ENCODE data around the gene CPED1. TPM values are rescaled to one million over a fixed set of nuclear protein-coding genes. Genes with fewer than 3 reads are reported as not detected.
"Not testable (repeated sequence)": the region's sequence is repeated elsewhere in the genome, so short reads cannot be mapped to it uniquely, and the experiment has no call there.

CPED1 gene
- total RNA-seq, 1 donor from 2014 or later = 44.4 TPM

DNA sequence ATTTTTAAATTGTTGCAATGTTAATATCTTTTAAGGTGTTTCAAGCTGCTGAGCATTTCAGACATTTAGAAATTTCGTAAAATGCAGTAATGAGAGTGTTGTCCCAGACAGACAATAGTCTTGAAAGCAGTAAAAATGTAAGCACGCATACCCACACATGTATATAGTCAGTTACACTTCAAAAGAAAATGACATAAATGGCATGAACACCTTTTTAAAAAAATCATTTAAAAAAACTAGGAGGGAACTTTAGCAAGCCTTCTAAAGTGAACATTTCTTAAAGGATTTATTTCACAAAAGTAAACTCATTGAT lies 51.0 kb downstream of the CPED1 start:
- DNase-seq (ENCODE audit: low spot score) = no peak

GRCh38 chr7:121039994-121040393 lies 51.5 kb downstream of the CPED1 start:
- no peak for DNase-seq (ENCODE audit: low spot score)

DNA sequence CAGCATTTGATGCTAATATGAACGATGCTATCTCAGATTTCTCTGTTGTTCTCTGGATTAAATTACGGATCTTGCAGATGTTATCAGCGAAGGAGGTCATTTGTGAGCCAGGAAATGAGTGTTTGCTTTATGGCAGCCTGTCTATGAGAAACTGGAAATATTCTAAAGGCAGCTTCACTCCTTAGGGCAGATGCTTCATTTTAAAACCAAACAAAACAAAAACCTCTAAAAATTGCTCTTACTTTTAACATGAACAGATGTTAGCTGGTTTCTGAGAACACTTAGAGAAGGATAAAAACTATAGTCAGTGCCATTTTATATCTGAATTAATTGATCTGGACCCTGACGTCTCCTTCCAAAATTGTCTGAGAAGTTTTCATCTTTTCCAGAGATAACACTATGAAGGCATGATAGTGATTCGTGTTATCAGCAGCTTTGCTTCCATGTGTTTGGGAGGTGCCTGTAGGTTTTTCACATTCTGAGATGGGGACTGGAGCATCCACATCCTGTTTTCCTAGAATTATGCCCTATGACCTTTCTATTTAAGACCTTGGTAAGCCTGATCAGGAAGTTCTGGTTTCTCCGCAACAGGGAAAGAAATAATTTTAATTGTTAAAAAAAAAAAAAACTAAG lies 53.1 kb downstream of the CPED1 start:
- no peak for DNase-seq (ENCODE audit: low spot score)

GRCh38 chr7:121042195-121042594 lies 53.7 kb downstream of the CPED1 start:
- no peak for DNase-seq (ENCODE audit: low spot score)

- no peak for DNase-seq (ENCODE audit: low spot score)
Measured at GRCh38 chr7:121042899-121043298, 54.4 kb downstream of the CPED1 start.

- DNase-seq (ENCODE audit: low spot score) = no peak
Measured at GRCh38 chr7:121043314-121044234, 55.1 kb downstream of the CPED1 start.

GRCh38 chr7:121045090-121045489 lies 56.6 kb downstream of the CPED1 start:
- DNase-seq (ENCODE audit: low spot score) = no peak

GRCh38 chr7:121046009-121046408 lies 57.5 kb downstream of the CPED1 start:
- DNase-seq (ENCODE audit: low spot score) = no peak

DNA sequence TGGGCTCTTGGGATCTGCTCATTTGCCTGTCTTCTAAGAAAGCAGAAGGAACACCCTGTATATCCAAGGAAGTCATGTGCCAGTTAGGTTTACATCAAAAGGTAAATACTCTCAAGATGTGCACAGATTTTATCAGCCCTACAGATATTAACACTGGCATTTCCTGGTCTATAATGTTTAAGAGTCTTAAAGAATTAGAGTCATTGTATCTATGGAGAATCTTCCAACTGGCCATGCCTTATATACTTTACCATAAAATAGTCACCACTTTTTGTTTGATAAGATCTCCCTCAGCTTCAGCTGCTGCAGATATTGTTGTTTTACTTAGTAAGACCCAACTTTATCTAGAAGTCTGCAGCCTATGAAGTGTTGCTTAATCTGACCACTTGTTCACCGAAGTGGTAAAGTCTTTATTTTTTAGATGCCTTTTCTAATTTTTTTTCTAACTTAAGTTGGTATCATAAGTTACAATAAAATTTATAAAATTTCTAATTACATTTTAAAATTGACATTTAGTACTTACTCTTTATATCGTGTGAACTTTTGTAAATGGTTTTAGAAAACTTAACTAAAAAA lies 58.5 kb downstream of the CPED1 start:
- DNase-seq (ENCODE audit: low spot score) = no peak

GRCh38 chr7:121048195-121048594 lies 59.7 kb downstream of the CPED1 start:
- no peak for DNase-seq (ENCODE audit: low spot score)

DNA sequence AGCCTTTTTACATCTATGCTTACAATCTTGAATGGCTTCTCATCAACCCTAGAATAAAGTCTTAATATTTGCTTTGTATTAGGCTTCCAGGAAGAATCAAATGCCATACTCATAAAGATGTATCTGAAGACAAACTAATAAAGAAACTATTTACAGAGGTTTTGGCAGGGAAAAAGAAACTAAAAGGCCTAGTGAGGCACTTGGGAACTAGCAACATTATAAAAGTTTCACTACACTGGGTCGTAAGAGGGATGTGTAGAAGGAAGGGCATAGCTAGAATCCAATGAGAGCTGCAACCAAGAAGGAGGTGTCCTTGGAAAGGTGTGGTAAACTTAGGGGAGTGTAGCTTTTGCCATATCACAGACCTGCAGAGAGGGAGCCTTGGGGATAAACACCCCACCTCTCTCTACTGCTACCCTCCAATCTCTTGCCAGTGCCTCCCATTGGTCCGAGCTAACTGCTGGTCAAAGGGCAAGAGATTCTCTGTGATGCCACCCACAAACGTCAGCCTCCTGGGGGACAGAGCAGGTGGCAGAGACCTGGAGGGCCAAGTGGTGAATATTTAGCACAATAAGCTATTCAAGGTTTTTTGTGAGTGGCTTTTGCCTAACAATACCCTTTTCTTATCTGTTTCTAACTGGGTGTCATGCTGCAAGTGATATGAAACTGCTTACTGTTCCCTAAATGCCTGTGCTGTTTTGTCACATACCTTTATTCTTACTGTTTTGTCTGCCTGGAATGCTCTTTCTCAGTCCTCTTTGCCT lies 60.7 kb downstream of the CPED1 start:
- no peak for DNase-seq (ENCODE audit: low spot score)

GRCh38 chr7:121049897-121050296 lies 61.4 kb downstream of the CPED1 start:
- DNase-seq (ENCODE audit: low spot score) = no peak

GRCh38 chr7:121053219-121053618 lies 64.7 kb downstream of the CPED1 start:
- DNase-seq (ENCODE audit: low spot score) = no peak

GRCh38 chr7:121054925-121055324 lies 66.4 kb downstream of the CPED1 start:
- DNase-seq (ENCODE audit: low spot score) = no peak

DNA sequence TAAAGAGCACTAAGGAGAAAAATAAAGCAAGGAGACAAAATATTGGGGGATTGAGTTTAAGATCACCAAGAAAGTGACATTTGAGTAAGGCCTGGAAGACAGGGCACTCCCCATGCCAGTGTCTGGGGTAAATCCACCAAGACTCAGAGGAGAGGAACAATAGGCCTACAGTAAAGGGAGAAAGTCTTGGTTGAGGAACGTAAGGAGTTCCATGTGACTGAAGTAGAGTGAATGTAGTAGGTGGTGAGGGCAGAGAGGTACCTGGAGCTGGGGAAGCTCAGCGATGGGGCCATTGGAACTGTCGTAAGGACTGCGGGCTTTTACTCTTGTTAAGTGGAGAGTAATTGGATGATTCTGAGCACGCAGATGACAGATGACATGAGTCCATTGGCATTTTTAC lies 69.4 kb downstream of the CPED1 start:
- DNase-seq (ENCODE audit: low spot score) = no peak

GRCh38 chr7:121058975-121059374 lies 70.5 kb downstream of the CPED1 start:
- no peak for DNase-seq (ENCODE audit: low spot score)

DNA sequence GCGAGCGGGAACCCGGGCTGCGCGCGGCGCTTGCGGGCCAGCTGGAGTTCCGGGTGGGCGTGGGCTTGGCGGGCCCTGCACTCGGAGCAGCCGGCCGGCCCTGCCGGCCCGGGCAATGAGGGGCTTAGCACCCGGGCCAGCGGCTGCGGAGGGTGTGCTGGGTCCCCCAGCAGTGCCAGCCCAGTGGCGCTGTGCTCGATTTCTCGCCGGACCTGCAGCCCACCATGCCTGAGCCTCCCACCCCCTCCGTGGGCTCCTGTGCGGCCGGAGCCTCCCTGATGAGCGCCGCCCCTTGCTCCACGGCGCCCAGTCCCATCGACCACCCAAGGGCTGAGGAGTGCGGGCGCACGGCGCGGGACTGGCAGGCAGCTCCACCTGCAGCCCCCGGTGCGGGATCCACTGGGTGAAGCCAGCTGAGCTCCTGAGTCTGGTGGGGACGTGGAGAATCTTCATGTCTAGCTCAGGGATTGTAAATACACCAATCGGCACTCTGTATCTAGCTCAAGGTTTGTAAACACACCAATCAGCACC lies 71.5 kb downstream of the CPED1 start:
- DNase-seq (ENCODE audit: low spot score) = not testable (repeated sequence)

DNA sequence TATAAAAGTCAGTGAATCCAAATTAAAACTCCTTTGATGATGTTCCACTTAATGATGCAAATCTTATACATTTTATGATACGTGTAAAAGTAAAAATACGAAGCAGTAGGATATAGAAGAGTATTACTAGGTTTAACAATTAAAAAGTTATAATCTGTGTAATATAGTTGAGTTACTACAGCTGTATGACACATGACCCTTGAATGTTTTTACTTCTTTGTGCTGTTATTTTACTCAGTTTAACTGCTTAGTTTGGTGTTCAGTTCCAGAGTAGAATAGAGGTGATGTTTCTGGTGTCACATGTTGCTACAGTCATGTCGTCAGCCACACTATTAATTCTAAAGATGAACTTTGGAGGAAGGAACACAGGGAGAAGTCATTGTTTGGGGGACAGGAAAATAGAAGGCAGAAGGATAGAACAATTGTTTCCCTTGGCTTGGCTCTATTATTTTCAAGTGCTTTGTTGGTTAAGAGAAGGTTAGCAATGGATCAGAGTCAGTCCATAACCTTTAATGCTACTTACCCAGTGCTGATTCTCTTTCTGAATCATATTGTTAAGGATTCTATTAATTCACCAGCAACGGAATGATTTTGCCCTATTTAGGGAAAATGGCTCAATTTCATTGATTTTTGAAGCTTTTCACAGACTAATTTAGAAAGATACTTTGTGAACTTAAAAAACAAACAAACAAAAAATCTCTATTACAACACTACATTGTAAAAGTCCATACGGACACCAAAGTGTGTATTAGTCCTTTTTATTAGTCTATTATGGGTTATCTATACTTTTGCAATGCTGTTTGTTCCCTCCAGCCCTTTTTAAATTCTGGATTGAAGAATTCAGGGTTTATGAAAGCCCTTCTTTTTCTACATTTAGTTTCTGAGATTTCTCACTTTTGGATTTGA lies 73.4 kb downstream of the CPED1 start:
- DNase-seq (ENCODE audit: low spot score) = no peak

DNA sequence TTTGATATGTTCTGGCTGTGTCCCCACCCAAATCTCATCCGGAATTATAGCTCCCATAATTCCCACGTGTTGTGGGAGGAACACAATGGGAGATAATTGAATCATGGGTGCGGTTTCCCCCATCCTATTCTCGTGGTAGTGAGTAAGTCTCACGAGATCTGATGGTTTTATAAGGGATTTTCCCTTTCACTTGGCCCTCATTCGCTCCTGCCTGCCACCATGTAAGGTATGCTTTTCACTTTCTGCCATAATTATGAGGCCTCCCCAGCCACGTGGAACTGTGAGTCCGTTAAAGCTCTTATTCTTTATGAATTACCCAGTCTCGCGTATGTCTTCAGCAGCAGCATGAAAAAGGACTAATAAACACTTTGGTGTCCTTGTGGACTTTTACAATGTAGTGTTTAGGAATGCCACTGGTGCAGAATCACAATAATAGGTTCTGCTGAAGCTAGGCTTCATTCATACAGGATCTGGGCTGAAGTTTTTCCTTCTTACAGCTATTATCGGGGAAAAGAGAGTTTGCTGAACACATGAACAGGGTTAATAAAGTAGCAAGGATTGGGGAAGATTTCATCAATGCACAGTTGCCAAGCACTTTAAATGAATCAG lies 74.3 kb downstream of the CPED1 start:
- no peak for DNase-seq (ENCODE audit: low spot score)

GRCh38 chr7:121067717-121068116 lies 79.2 kb downstream of the CPED1 start:
- DNase-seq (ENCODE audit: low spot score) = not testable (repeated sequence)

Measured in mesenteric fat pad (tissue), 1 donor.